Measurements from ENCODE around the gene LYPLAL1.

- TF ChIP-seq, protein P1, sequence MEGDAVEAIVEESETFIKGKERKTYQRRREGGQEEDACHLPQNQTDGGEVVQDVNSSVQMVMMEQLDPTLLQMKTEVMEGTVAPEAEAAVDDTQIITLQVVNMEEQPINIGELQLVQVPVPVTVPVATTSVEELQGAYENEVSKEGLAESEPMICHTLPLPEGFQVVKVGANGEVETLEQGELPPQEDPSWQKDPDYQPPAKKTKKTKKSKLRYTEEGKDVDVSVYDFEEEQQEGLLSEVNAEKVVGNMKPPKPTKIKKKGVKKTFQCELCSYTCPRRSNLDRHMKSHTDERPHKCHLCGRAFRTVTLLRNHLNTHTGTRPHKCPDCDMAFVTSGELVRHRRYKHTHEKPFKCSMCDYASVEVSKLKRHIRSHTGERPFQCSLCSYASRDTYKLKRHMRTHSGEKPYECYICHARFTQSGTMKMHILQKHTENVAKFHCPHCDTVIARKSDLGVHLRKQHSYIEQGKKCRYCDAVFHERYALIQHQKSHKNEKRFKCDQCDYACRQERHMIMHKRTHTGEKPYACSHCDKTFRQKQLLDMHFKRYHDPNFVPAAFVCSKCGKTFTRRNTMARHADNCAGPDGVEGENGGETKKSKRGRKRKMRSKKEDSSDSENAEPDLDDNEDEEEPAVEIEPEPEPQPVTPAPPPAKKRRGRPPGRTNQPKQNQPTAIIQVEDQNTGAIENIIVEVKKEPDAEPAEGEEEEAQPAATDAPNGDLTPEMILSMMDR (IDR thresholded peaks at IDR 0.05; ENCODE audit: insufficient read depth, low read depth, low read length), result no peak
- no peak for TF ChIP-seq EZH2 (IDR thresholded peaks at IDR 0.05; ENCODE audit: insufficient read depth, low read length)
Observed at GRCh38 chr1:219210067-219210466, 36.4 kb downstream of the LYPLAL1 start.

Data from astrocyte (in vitro differentiated cells and primary cell).